Omental fat pad (tissue), 4 donors: Measurements from ENCODE around the gene WHAMM. TPM values are rescaled to one million over a fixed set of nuclear protein-coding genes. Genes with fewer than 3 reads are reported as not detected.

Experiments
- ATAC-seq: fragments of 150-250 bp; one replicate; pipeline ENCODE4 v1.9.1; 2016; ENCODE audit warnings: mild to moderate bottlenecking, moderate library complexity; ENCODE audit not compliant: low FRiP score
- DNase-seq: peaks from one replicate; pipeline ENCODE4 v3.0.0-alpha.2; 2019; ENCODE audit warnings: low spot score
- total RNA-seq, 4 donors: library from RNA; depleted of rRNA; stranded (reverse); fragments of >200 nt; gene quantifications; one replicate each; pipeline ENCODE4 v1.1.0, GENCODE V29; 2016
- TF ChIP-seq, protein P1 (sequence below), 3 donors: fragments of 450-650 bp; IDR thresholded peaks; one replicate each; pipeline ENCODE4 v1.5.1; 2016 to 2017; ENCODE audit warnings: antibody characterized with exemption in 3 of 3, mild to moderate bottlenecking in 3 of 3, moderate library complexity in 2 of 3

WHAMM gene
- total RNA-seq, 4 donors from 2014 or later, result 7.5 to 9.7 (median 7.9) TPM

DNA sequence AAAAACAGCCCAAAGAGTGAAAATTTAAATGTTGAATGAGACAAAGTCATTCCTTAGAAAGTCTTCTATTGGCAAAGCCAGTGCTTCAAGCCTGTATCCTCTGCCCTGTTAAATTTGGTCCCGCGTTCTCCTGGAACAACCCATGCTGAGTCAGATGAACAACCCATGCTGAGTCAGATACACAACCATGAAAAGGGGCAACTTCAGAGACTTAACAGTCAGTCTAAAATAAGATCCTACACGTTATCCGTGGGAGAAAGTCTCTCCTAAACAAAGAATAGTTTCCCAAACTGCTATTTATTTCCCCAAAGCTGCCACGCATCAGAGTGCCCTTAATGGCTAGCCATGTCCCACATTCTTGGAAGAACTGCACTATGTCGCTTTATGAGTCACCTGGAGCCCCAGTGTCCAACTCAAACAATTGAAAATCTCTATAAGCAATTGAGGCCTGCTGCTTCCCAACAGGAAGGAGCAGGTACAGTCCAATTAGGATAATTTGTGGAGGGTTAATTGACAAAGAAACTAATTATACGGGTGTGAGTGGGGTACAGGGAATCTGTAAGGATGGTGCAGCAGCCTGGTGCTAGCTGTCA, 66.1 kb downstream of the WHAMM start:
- TF ChIP-seq, protein P1, sequence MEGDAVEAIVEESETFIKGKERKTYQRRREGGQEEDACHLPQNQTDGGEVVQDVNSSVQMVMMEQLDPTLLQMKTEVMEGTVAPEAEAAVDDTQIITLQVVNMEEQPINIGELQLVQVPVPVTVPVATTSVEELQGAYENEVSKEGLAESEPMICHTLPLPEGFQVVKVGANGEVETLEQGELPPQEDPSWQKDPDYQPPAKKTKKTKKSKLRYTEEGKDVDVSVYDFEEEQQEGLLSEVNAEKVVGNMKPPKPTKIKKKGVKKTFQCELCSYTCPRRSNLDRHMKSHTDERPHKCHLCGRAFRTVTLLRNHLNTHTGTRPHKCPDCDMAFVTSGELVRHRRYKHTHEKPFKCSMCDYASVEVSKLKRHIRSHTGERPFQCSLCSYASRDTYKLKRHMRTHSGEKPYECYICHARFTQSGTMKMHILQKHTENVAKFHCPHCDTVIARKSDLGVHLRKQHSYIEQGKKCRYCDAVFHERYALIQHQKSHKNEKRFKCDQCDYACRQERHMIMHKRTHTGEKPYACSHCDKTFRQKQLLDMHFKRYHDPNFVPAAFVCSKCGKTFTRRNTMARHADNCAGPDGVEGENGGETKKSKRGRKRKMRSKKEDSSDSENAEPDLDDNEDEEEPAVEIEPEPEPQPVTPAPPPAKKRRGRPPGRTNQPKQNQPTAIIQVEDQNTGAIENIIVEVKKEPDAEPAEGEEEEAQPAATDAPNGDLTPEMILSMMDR (IDR thresholded peaks at IDR 0.05), result no peak
- ATAC-seq (no peak), DNase-seq (no peak)

DNA sequence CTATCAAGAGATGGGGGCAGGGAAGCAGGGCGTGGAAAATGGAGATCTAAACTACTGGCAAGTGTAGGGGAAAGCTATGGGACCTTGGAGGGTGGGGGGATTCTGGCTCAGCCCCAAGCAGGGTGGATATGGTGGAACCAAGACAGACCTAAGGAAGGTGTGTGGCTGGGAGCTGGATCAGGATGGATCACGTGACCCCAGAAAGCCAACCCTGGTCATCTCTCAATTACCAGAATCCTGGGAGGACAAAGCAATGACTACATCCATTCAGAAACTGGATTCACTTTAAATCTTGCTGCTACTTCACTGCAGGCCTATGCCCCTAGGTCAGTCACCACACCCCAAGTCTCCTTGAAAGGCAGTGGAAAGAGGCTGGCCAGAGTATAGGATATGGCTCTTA, 68.4 kb downstream of the WHAMM start:
- DNase-seq, result no peak
- TF ChIP-seq, protein P1 (IDR thresholded peaks at IDR 0.05), result no peak
- ATAC-seq, result no peak

DNA sequence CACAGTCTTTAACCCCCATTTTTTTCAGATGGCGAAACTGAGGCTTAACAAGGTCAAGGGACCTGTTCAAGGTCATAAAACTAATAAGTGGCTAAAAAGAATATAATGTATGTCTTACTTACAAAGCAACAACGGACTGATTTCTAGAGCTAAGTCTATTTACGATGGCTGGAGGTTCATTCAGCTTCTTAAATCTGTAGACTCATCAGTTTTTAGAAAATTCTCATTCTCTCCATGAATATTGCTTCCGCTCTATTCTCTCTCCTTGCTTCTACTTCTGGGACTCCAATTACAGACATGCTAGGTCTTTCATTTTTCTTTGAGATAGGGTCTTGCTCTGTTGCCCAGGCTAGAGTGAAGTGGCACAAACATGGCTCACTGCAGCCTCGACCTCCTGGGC, 68.9 kb downstream of the WHAMM start:
- no peak for DNase-seq

DNA sequence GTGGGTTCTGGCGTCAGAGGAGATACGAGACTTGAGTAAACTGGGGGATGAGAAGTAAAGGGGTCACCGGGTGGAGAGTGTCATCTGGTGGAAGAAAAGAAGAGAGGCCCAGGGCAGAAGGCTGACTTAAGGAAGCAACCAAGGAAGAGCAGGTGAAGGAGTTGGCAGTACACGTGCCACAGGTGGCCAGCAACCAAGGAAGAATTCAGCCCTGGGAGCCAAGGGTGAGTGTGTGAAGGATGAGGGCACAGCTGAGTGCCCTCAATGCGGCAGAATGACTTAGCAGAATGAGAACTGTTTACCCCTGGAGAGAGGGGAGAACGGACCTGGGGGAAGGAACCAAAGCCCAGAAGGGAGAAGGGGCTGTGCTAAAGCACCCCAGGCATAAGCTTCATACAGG, 71.3 kb downstream of the WHAMM start:
- TF ChIP-seq, protein P1 (IDR thresholded peaks at IDR 0.05), result no peak
- ATAC-seq, result no peak
- DNase-seq, result no peak

More for the DNA sequence above, 68.9 kb downstream of the WHAMM start:
- no peak for ATAC-seq
- TF ChIP-seq, protein P1 (IDR thresholded peaks at IDR 0.05), result no peak

DNA sequence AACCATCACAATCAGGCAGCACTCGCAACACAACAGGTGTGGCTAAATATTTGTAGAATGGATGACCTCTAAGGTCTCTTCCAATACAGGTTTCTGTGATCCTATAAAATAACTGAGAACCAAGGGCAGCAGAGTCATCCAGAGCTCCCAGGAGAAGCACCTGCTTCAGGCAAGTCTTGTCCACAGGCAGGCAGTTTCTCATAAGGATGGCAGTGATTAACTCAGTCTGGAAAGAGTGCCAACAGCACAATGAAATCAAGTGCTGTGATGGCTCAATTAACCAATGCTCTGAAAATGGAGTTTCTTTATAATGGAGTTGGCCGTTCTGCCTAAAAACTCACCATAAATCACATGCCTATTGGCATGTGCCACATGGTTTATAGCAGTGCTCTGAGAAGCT, 72.3 kb downstream of the WHAMM start:
- TF ChIP-seq, protein P1 (IDR thresholded peaks at IDR 0.05), result no peak
- no peak for ATAC-seq
- no peak for DNase-seq

DNA sequence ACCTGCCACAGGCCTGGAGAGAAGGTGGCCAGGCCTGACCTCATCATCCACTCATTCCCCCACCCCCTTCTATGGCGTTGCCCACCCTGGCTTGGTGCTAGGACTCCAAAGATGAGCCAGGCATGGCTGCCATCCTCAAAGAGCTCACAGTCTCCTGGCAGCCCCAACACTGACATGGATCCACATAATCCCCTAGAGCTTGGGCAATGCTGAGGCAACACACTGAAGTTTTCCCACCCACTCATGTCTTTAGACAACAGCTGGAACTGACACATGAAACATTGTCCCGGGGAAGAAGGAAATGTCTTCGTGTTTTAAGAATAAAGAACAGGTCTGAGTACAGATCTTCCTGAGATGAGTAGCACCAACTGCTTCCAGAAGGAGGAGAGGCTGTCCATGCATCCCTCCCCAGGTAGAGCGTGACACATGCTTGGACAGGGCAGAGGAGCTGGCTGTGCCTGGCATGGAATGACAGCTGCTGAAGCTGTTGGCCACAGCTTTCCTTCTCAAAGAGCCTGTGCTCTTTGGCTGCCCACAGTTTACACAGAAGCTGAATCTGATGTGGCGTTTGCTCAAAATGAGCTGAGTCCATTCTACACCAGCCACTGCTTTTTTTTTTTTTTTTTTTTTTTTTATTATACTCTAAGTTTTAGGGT, 73.0 kb downstream of the WHAMM start:
- ATAC-seq (no peak), DNase-seq (no peak)
- TF ChIP-seq, protein P1 (IDR thresholded peaks at IDR 0.05), result no peak

Other genes with a start within 250 kb of the WHAMM start
- gene CPEB1, start 162.3 kb upstream of the WHAMM start, total RNA-seq, result 1 to 10 TPM; 1.3 to 5.0 (median 3.8) TPM
- gene AP3B2, start 99.8 kb upstream of the WHAMM start, total RNA-seq, result 1 to 10 TPM in 3 of 4 donors, under 1 TPM in 1; 0.31 to 7.6 (median 1.4) TPM
- not detected for gene FSD2, start 3.6 kb upstream of the WHAMM start, total RNA-seq
- gene HOMER2, start 143.1 kb downstream of the WHAMM start, total RNA-seq, result 1 to 10 TPM; 4.0 to 7.1 (median 4.7) TPM
- gene RAMAC, start 176.6 kb downstream of the WHAMM start, total RNA-seq, result 10 to 100 TPM; 12.3 to 19.9 (median 16.4) TPM
- 10 to 100 TPM in 2 of 4 donors, 1 to 10 TPM in 2; 8.5 to 13.1 (median 10.3) TPM for gene C15orf40, start 202.0 kb downstream of the WHAMM start, total RNA-seq